Measurements from ENCODE around the gene RBMS2. TPM values are rescaled to one million over a fixed set of nuclear protein-coding genes. Genes with fewer than 3 reads are reported as not detected.
A peak's percentile ranks its signal among the peaks of the same experiment; 100 is the strongest.

Gene RBMS2
- total RNA-seq, 1 experiment from 2014 or later = 62.7 TPM

DNA sequence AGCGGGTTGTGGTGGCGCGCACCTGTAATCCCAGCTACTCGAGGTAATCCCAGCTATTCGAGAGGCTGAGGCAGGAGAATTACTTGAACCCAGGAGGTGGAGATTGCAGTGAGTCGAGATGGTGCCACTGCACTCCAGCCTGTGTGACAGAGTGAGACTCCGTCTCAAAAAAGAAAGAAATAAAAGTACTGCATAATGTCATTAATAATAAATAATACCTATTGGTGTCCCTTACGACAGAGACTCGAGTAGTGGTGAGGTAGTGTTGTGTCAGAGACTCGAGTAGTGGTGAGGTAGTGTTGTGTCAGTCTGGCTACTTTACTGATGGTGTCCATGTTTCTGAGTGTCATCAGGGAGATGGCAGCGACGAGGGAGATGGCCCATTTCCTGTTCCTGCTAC is 34.9 kb upstream of the RBMS2 start:
- intact Hi-C loops (cut with micrococcal nuclease) = no loop called here
- Mint-ChIP-seq H3K4me3 (ENCODE audit: unreplicated experiment) (peak overlapping the region; percentile 89), H3K9me3 (ENCODE audit: unreplicated experiment) (no peaks in the 10 kb centered on the region), H3K27me3 (ENCODE audit: insufficient read depth, unreplicated experiment) (no peaks in the 10 kb centered on the region), H3K27ac (ENCODE audit: low read depth, unreplicated experiment) (no peak overlapping the region), H3K36me3 (ENCODE audit: insufficient read depth, unreplicated experiment) (no peaks in the 10 kb centered on the region), H3K4me1 (ENCODE audit: insufficient read depth, unreplicated experiment) (peaks cover 11% of the 10 kb centered on the region)
- DNase-seq (ENCODE audit: unreplicated experiment) = no peak
- CTCF ChIA-PET = interaction anchor here (1.1 kb wide), 1 partner anchor 22 kb away, joined by 3 read pairs; no protein-coding TSS in a partner anchor
- BruUV-seq (replicated peaks) = no TSS peak
- TF ChIP-seq, protein P1, sequence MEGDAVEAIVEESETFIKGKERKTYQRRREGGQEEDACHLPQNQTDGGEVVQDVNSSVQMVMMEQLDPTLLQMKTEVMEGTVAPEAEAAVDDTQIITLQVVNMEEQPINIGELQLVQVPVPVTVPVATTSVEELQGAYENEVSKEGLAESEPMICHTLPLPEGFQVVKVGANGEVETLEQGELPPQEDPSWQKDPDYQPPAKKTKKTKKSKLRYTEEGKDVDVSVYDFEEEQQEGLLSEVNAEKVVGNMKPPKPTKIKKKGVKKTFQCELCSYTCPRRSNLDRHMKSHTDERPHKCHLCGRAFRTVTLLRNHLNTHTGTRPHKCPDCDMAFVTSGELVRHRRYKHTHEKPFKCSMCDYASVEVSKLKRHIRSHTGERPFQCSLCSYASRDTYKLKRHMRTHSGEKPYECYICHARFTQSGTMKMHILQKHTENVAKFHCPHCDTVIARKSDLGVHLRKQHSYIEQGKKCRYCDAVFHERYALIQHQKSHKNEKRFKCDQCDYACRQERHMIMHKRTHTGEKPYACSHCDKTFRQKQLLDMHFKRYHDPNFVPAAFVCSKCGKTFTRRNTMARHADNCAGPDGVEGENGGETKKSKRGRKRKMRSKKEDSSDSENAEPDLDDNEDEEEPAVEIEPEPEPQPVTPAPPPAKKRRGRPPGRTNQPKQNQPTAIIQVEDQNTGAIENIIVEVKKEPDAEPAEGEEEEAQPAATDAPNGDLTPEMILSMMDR (IDR thresholded peaks at IDR 0.05; ENCODE audit: unreplicated experiment) = no peak
- POLR2A ChIA-PET = interaction anchor here (0.7 kb wide), 1 partner anchor 18 kb away, joined by 3 read pairs; no protein-coding TSS in a partner anchor

DNA sequence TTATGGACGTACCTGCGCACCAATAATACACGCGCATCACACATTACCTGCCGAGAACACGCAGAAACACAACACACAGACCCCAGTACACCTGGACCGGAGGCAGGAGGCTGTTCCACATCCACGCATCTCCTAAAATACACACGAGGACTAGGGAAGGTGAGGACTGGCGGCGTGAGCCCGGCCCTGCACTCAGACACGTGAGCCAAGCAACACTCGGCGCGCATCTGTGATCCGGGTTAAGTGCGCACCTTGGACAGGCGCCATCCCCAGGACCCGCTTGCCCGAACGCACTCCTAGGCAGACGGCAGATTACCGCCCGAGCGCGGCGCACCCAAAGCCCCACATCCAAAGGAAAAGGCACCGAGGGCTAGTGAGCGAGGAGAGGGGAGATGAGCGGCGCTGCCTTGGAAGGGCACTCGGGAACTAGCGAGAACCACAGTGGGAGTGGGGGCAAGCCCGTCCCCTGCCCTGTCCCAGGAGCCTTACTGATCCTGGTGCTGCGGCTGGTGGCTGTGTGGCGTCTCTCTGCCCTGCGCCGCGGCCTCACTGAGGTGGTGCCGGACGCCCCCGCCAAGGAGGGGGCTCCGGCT is 34.1 kb upstream of the RBMS2 start:
- peak overlapping the region; percentile 37 for H3K27ac Mint-ChIP-seq (ENCODE audit: low read depth, unreplicated experiment)
- H3K4me1 Mint-ChIP-seq (ENCODE audit: insufficient read depth, unreplicated experiment) = peaks cover 11% of the 10 kb centered on the region
- no TSS peak for BruUV-seq (replicated peaks)
- no peaks in the 10 kb centered on the region for H3K9me3 Mint-ChIP-seq (ENCODE audit: unreplicated experiment)
- CTCF ChIA-PET = no interaction called here
- H3K36me3 Mint-ChIP-seq (ENCODE audit: insufficient read depth, unreplicated experiment) = no peaks in the 10 kb centered on the region
- peak overlapping the region; percentile 89 for H3K4me3 Mint-ChIP-seq (ENCODE audit: unreplicated experiment)
- POLR2A ChIA-PET = interaction anchor here (0.7 to 1.9 kb wide), 11 partner anchors 10 to 265 kb away, joined by 3 to 19 read pairs (median 3); partner anchors contain the start of genes CNPY2, RBMS2, RNF41 and SPRYD4
- TF ChIP-seq, protein P1 (IDR thresholded peaks at IDR 0.05; ENCODE audit: unreplicated experiment) = no peak
- H3K27me3 Mint-ChIP-seq (ENCODE audit: insufficient read depth, unreplicated experiment) = no peaks in the 10 kb centered on the region
- peak; percentile 38 for DNase-seq (ENCODE audit: unreplicated experiment)
- intact Hi-C loops (cut with micrococcal nuclease) = no loop called here

- no peaks in the 10 kb centered on the region for H3K27me3 Mint-ChIP-seq (ENCODE audit: insufficient read depth, unreplicated experiment)
These were observed 33.3 kb upstream of the RBMS2 start, which contains the start of gene GLS2 for GRCh38 chr12:56488041-56488955. TSS of gene GLS2 (minus strand) at chr12:56488161. CDS start at chr12:56488118, 43 bp downstream.

More at GRCh38 chr12:56488041-56488955, 33.3 kb upstream of the RBMS2 start, which contains the start of gene GLS2:
- CTCF ChIA-PET = interaction anchor here (0.6 kb wide), 1 partner anchor 113 kb away, joined by 4 read pairs; no protein-coding TSS in a partner anchor
- no TSS peak for BruUV-seq (replicated peaks)
- Mint-ChIP-seq H3K36me3 (ENCODE audit: insufficient read depth, unreplicated experiment) (no peaks in the 10 kb centered on the region), H3K9me3 (ENCODE audit: unreplicated experiment) (no peaks in the 10 kb centered on the region), H3K4me1 (ENCODE audit: insufficient read depth, unreplicated experiment) (peaks cover 11% of the 10 kb centered on the region), H3K4me3 (ENCODE audit: unreplicated experiment) (peak within 1 kb of the TSS; percentile 89), H3K27ac (ENCODE audit: low read depth, unreplicated experiment) (peak within 1 kb of the TSS; percentile 37)
- DNase-seq (ENCODE audit: unreplicated experiment) = peak; percentile 86
- TF ChIP-seq, protein P1 (IDR thresholded peaks at IDR 0.05; ENCODE audit: unreplicated experiment) = no peak
- POLR2A ChIA-PET = interaction anchor here (0.7 to 1.9 kb wide), 14 partner anchors 8 to 266 kb away, joined by 3 to 19 read pairs (median 4); partner anchors contain the start of genes CNPY2, RBMS2, RNF41 and SPRYD4
- intact Hi-C loops (cut with micrococcal nuclease) = no loop called here

Data from MCF 10A (cell line).